GM12874 (cell line): ENCODE data around the gene TMX1.
A peak's percentile ranks its signal among the peaks of the same experiment; 100 is the strongest.

Experiments used
- CTCF ChIP-seq: IDR thresholded peaks from 2 replicates; pipeline ENCODE4 v1.5.1; 2011; ENCODE audit warnings: low read depth, mild to moderate bottlenecking, control low read depth, low read length, moderate library complexity; ENCODE audit not compliant: insufficient read depth

Gene TMX1

GRCh38 chr14:51261151-51261550 lies 21.1 kb downstream of the TMX1 start:
- TF ChIP-seq CTCF: no peak

GRCh38 chr14:51262868-51263267 lies 22.8 kb downstream of the TMX1 start:
- no peak for TF ChIP-seq CTCF

GRCh38 chr14:51269634-51270033 lies 29.6 kb downstream of the TMX1 start:
- TF ChIP-seq CTCF: no peak

GRCh38 chr14:51276605-51277004 lies 36.6 kb downstream of the TMX1 start:
- TF ChIP-seq CTCF: no peak

GRCh38 chr14:51277753-51278415 lies 37.8 kb downstream of the TMX1 start:
- TF ChIP-seq CTCF: no peak

- TF ChIP-seq CTCF: no peak
Observed at GRCh38 chr14:51282517-51282916, 42.5 kb downstream of the TMX1 start.

GRCh38 chr14:51283402-51284085 lies 43.5 kb downstream of the TMX1 start:
- TF ChIP-seq CTCF: peak; percentile 50
